Neural progenitor cell (in vitro differentiated cells): ENCODE data around the gene SCYL2.

Experiments used
- CTCF ChIP-seq: fragments of 200-600 bp; sonication (generic); IDR thresholded peaks from 2 replicates; pipeline ENCODE4 v1.5.1; 2017; ENCODE audit warnings: antibody characterized with exemption, mild to moderate bottlenecking
- EZH2 ChIP-seq: fragments of 200-600 bp; sonication (generic); IDR thresholded peaks from 2 replicates; pipeline ENCODE4 v1.6.1; 2017; ENCODE audit warnings: antibody characterized with exemption, mild to moderate bottlenecking, moderate library complexity
- EZH2phosphoT487 ChIP-seq: fragments of 200-600 bp; sonication (generic); IDR thresholded peaks from 2 replicates; pipeline ENCODE4 v1.6.1; 2017; ENCODE audit warnings: antibody characterized with exemption

GRCh38 chr12:100279159-100279558, 12.2 kb downstream of the SCYL2 start:
- TF ChIP-seq EZH2 (no peak), CTCF (no peak), EZH2phosphoT487 (no peak)
